Keratinocyte (primary cell): ENCODE measurements around the gene KDM5C. TPM values are rescaled to one million over a fixed set of nuclear protein-coding genes. Genes with fewer than 3 reads are reported as not detected.
A peak's percentile ranks its signal among the peaks of the same experiment; 100 is the strongest.

ENCODE experiments used
- DNase-seq: peaks from one replicate; pipeline ENCODE4 v3.0.0-alpha.2; 2011; ENCODE audit warnings: low read depth, missing footprints, low spot score
- FAIRE-seq: peaks from 2 replicates; lab custom pipeline; 2011; peaks lifted over from hg19 to GRCh38; lab: Jason Lieb, UNC
- H2AFZ ChIP-seq: 2 replicates; pipeline ENCODE4 v1.6.0; 2012; ENCODE audit warnings: low read length, control low read depth, inconsistent platforms; ENCODE audit not compliant: control insufficient read depth
- H3K27ac ChIP-seq: 2 replicates; pipeline ENCODE4 v1.5.1; 2011; ENCODE audit warnings: low read length; ENCODE audit not compliant: control insufficient read depth, insufficient read depth
- H3K27me3 ChIP-seq: 3 replicates; pipeline ENCODE4 v1.6.0; 2011; ENCODE audit warnings: low read length; ENCODE audit not compliant: control insufficient read depth, insufficient read depth; ENCODE audit errors: extremely low read depth
- H3K36me3 ChIP-seq, 2 experiments: 2 replicates in 1 of 2; 3 replicates in 1 of 2; pipeline ENCODE4 v1.5.1; 2011; ENCODE audit warnings: low read length in 2 of 2, mild to moderate bottlenecking in 1 of 2; ENCODE audit not compliant: control insufficient read depth in 2 of 2, insufficient read depth in 2 of 2; ENCODE audit errors: extremely low read depth in 1 of 2
- H3K4me1 ChIP-seq: 3 replicates; pipeline ENCODE4 v1.5.1; 2011; ENCODE audit warnings: low read length; ENCODE audit not compliant: control insufficient read depth, insufficient read depth; ENCODE audit errors: extremely low read depth
- H3K4me2 ChIP-seq: 3 replicates; pipeline ENCODE4 v1.6.0; 2011; ENCODE audit warnings: low read depth, low read length; ENCODE audit not compliant: control insufficient read depth, insufficient read depth; ENCODE audit errors: extremely low read depth
- H3K4me3 ChIP-seq, 3 experiments: fragments of 200-600 bp in 1 of 3; sonication (generic) in 1 of 3; 2 replicates in 2 of 3; 3 replicates in 1 of 3; pipeline ENCODE4 v1.5.1; 2011 to 2016; ENCODE audit warnings: low read length in 3 of 3, mild to moderate bottlenecking in 3 of 3, control low read depth in 2 of 3, inconsistent platforms in 1 of 3, low read depth in 1 of 3, mixed read lengths in 1 of 3, mixed run types in 1 of 3, moderate library complexity in 1 of 3; ENCODE audit not compliant: control insufficient read depth in 2 of 3, insufficient read depth in 2 of 3; ENCODE audit errors: extremely low read depth in 1 of 3
- H3K79me2 ChIP-seq: 2 replicates; pipeline ENCODE4 v1.6.0; 2012; ENCODE audit warnings: low read length; ENCODE audit not compliant: control insufficient read depth, insufficient read depth
- H3K9ac ChIP-seq: 3 replicates; pipeline ENCODE4 v1.6.0; 2011; ENCODE audit warnings: low read length; ENCODE audit not compliant: control insufficient read depth, insufficient read depth; ENCODE audit errors: extremely low read depth
- H3K9me1 ChIP-seq: 3 replicates; pipeline ENCODE4 v1.6.0; 2011; ENCODE audit warnings: low read length; ENCODE audit not compliant: control insufficient read depth, insufficient read depth; ENCODE audit errors: extremely low read depth
- H3K9me3 ChIP-seq: 2 replicates; pipeline ENCODE4 v1.5.1; 2012; ENCODE audit warnings: low read depth, low read length; ENCODE audit not compliant: control insufficient read depth
- H4K20me1 ChIP-seq: 3 replicates; pipeline ENCODE4 v1.6.0; 2011; ENCODE audit warnings: low read length; ENCODE audit not compliant: control insufficient read depth, insufficient read depth; ENCODE audit errors: extremely low read depth
- EZH2 ChIP-seq: IDR thresholded peaks from one replicate; pipeline ENCODE4 v1.6.1; 2012; ENCODE audit warnings: inconsistent platforms, mild to moderate bottlenecking, low read length, moderate library complexity
- dilution Hi-C: fragments of 300-500 bp; cut with MboI; formaldehyde crosslinking; loops from one replicate; pipeline ENCODE4 v1.7.0; 2020; ENCODE audit warnings: low sequenced_read_pairs; ENCODE audit not compliant: extremely low pct_ligation_motif_present
- polyA minus RNA-seq, 3 experiments: library from RNA; depleted of rRNA, polyadenylated mRNA; stranded (reverse); fragments of >200 nt; gene quantifications; 1 replicate in 1 of 3; 2 replicates in 1 of 3; 3 replicates in 1 of 3; pipeline ENCODE4 v1.2.3, GENCODE V29; 2011
- polyA plus RNA-seq, 5 experiments: library from polyadenylated mRNA; depleted of rRNA in 3 of 5; stranded (reverse) in 3 of 5; stranded (forward) in 1 of 5; unstranded in 1 of 5; fragments of >200 nt; gene quantifications; 1 replicate in 1 of 5; 2 replicates in 3 of 5; 3 replicates in 1 of 5; pipeline versions ENCODE4 v1.2.1 to v1.2.3, GENCODE V29; 2011 to 2012; ENCODE audit warnings: missing spikeins in 2 of 5, low read depth in 1 of 5, low replicate concordance in 1 of 5
- TF ChIP-seq, protein P1 (sequence below), 3 experiments: IDR thresholded peaks in 1 of 3; conservative IDR thresholded peaks in 1 of 3; optimal IDR thresholded peaks in 1 of 3; 2 replicates in 2 of 3; 3 replicates in 1 of 3; pipeline versions ENCODE3 to v1.5.1; 2011; ENCODE audit warnings: low read length in 3 of 3, mild to moderate bottlenecking in 3 of 3, moderate library complexity in 2 of 3, control low read depth in 1 of 3, inconsistent platforms in 1 of 3; ENCODE audit not compliant: insufficient read depth in 2 of 3; ENCODE audit errors: extremely low read depth in 1 of 3

Gene KDM5C
- polyA plus RNA-seq (44.0 to 48.3 TPM (median 46.0 TPM) in 3 replicates), polyA minus RNA-seq (95.0 to 134 TPM (median 98.4 TPM) in 3 replicates)
- 48.1 TPM for polyA plus RNA-seq (2011; ENCODE audit: low read depth)
- 24.2 TPM in 2 replicates for polyA plus RNA-seq (2011; cell fraction: cytosol; rRNA removed)
- 155 and 158 TPM in 2 replicates for polyA plus RNA-seq (2011; cell fraction: nucleus; rRNA removed)
- 44.1 and 53.6 TPM in 2 replicates for polyA plus RNA-seq (2012; ENCODE audit: low replicate concordance)
- 54.9 TPM for polyA minus RNA-seq (2011; cell fraction: cytosol; rRNA and poly(A)+ RNA removed)
- polyA minus RNA-seq (2011; cell fraction: nucleus; rRNA and poly(A)+ RNA removed): 95.6 and 101 TPM in 2 replicates

DNA sequence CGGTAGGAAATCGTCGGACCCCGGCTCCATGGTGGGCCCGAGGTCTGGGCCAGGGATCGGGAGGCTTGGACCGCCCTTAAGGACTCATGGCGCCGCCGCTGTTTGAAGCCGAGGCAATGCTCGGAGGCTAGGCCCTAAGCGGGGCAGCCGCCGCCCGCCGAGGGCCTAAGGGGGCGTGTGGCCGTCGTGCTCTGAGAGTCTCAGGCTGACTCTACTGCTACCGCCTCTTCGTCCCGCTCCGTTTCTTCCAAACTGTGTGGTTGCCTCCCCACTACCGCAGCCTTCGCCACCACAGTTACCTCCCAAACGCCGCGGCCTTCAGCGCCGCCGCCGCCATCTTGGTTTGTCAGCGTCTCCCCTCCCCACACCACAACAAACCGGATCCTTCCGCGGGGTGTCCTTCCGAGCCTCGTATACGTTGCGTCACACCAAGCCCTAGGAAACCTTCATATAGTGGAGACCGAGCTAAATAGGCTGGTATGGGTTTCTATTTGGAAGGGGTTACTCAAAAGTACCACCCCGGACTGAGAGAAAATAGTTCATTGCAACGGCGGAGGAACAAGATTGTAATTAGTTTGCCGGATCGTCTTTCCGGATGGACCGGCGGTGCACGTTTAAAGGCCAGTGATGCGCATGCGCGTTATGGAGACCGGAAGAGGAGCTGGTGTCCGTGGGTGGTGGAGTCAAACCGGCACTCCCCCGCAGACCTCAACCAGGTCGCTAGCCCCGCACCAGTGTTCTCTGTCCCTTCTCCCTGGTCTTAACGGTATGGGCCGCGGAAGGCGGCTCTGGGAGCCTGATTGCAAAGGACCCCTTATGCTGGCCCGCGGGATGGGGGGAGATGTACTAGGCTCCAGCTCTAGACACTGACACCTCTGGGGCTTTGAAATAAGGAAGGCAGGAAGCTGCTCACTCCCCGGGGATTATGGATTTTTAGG is at the start of gene KDM5C:
Gene KDM5C (minus strand): TSS at position 348 of the 938 bp plus-strand sequence. CDS start 318 bp downstream, at position 30.
- peaks cover 25% of the 10 kb centered on the region for H4K20me1 ChIP-seq
- peak within 1 kb of the TSS; percentile 78 to 94 (median 87) for H3K4me3 ChIP-seq
- H3K9ac ChIP-seq: peak within 1 kb of the TSS; percentile 96
- H2AFZ ChIP-seq: peak within 1 kb of the TSS; percentile 98
- no peak for TF ChIP-seq EZH2
- TF ChIP-seq, protein P1, sequence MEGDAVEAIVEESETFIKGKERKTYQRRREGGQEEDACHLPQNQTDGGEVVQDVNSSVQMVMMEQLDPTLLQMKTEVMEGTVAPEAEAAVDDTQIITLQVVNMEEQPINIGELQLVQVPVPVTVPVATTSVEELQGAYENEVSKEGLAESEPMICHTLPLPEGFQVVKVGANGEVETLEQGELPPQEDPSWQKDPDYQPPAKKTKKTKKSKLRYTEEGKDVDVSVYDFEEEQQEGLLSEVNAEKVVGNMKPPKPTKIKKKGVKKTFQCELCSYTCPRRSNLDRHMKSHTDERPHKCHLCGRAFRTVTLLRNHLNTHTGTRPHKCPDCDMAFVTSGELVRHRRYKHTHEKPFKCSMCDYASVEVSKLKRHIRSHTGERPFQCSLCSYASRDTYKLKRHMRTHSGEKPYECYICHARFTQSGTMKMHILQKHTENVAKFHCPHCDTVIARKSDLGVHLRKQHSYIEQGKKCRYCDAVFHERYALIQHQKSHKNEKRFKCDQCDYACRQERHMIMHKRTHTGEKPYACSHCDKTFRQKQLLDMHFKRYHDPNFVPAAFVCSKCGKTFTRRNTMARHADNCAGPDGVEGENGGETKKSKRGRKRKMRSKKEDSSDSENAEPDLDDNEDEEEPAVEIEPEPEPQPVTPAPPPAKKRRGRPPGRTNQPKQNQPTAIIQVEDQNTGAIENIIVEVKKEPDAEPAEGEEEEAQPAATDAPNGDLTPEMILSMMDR (optimal IDR thresholded peaks at IDR 0.05 in 1 of 3, IDR thresholded peaks at IDR 0.05 in 1 of 3, conservative IDR thresholded peaks at IDR 0.05 in 1 of 3; ENCODE audit: extremely low read depth in 1 of 3, insufficient read depth in 2 of 3, low read length in 3 of 3): no peak
- dilution Hi-C loops: no loop called here
- peaks cover 18% of the 10 kb centered on the region for H3K4me1 ChIP-seq
- peak; percentile 71 for FAIRE-seq
- DNase-seq: peak; percentile 68
- H3K4me2 ChIP-seq: peak within 1 kb of the TSS; percentile 83
- peaks cover 10% of the 10 kb centered on the region for H3K9me1 ChIP-seq
- no peaks in the 10 kb centered on the region for H3K27me3 ChIP-seq
- H3K79me2 ChIP-seq: peaks cover 48% of the 10 kb centered on the region
- no peaks in the 10 kb centered on the region for H3K9me3 ChIP-seq
- peaks cover 10 to 22% of the 10 kb centered on the region in 2 experiments for H3K36me3 ChIP-seq
- peak within 1 kb of the TSS; percentile 99 for H3K27ac ChIP-seq

DNA sequence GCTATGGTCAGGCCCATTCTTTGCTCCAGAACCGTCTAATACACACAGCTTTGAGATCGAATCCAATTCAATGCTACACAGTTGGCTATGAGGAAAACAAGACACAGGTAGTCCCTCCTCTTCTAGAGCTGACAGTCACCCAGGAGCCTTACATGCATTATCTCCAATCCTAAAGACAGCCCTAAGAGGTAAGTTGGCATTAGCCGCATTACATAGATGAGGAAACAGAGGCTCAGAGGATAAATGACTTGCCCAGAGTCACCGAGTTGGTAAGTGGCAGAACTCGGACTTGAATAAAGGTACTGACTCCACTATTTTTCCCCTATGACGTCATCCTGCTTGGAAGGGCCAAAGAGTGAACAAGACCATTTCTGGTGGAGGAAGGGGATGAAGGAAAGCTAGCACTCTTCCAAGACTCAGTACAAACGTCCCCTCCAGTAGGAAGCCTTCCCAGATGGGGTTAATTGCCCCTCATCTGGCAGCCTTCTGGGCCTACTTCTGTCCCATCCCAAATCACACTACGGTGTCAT is 47.9 kb upstream of the KDM5C start:
- no peaks in the 10 kb centered on the region for H3K9me3 ChIP-seq
- no peak overlapping the region for H3K4me2 ChIP-seq
- H2AFZ ChIP-seq: no peak overlapping the region
- TF ChIP-seq, protein P1 (optimal IDR thresholded peaks at IDR 0.05 in 1 of 3, IDR thresholded peaks at IDR 0.05 in 1 of 3, conservative IDR thresholded peaks at IDR 0.05 in 1 of 3; ENCODE audit: extremely low read depth in 1 of 3, insufficient read depth in 2 of 3, low read length in 3 of 3): no peak
- no peak for TF ChIP-seq EZH2
- dilution Hi-C loops: no loop called here
- no peak overlapping the region for H3K9ac ChIP-seq
- peaks cover 8% of the 10 kb centered on the region for H3K4me1 ChIP-seq
- no peak for FAIRE-seq
- H3K4me3 ChIP-seq: no peak overlapping the region
- H3K27ac ChIP-seq: no peak overlapping the region
- H3K36me3 ChIP-seq: no peaks in the 10 kb centered on the region
- H3K27me3 ChIP-seq: no peaks in the 10 kb centered on the region
- DNase-seq: no peak
- no peaks in the 10 kb centered on the region for H3K9me1 ChIP-seq
- H3K79me2 ChIP-seq: no peaks in the 10 kb centered on the region
- H4K20me1 ChIP-seq: no peaks in the 10 kb centered on the region
